ENCODE data around the gene HNRNPK. TPM values are rescaled to one million over a fixed set of nuclear protein-coding genes. Genes with fewer than 3 reads are reported as not detected.

Gene HNRNPK
- total and polyA plus RNA-seq, 2 of the 13 experiments (the other 11 are each of a cell fraction or from before 2014, with no cell fraction given) = 321 to 712 TPM

DNA sequence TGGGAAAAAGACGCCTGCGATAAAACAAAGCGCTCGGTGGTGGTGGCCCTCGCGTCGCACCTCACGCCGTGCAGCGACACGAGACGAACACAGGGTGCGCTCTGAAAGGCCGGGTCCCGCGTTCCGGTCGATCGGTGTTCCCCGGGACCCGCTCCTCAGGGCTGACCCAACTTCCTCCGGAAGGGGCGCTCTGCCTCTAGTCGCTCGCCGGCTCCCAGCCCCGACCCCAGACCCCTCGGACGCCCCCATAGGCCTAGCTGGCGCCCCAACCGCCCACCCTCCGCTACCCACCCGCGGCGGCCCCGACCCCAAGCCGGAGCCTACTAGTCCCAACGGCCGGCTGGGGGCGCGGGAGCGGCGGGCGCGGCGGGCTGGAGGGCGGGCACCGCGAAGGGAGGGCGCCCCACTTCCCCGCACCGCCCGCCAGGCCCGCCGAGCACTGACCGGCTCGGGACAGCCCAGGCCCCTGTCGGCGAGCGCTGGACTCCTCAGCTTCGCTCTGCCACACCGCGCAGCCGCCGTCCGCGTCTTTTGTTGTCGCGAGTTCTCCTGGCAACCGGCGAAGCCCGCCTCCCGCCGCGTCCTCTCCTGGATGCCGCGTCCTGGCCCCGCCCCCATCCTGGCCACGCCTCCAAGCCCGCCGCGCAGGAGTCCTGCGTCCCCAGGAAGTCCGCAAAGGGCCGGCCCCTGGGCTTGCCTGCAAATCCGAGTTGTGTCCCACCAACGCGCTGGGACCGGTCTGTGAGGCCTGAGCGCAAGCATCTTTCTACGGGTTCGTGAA is 58.9 kb downstream of the HNRNPK start, which contains the start of gene KIF27 (continued):
- TF ChIP-seq, protein P1, sequence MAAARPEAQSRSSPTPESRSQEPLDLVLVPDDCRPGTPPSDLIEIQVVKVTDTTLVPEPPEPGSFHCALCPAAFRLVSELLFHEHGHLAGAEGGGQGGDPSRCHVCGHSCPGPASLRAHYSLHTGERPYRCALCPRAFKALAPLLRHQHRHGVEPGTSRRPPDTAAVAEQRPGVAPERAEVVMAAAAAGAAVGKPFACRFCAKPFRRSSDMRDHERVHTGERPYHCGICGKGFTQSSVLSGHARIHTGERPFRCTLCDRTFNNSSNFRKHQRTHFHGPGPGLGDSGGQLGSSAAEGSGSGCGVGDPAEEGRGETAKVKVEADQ (CRISPR knock-in tag; IDR thresholded peaks at IDR 0.05; ENCODE audit: borderline replicate concordance) = peak; percentile 49; the same call in 1 of the 2 replicates
- no peak for TF ChIP-seq ZNF24 (IDR thresholded peaks at IDR 0.05)
- no peak for TF ChIP-seq ZNF777 (CRISPR knock-in tag; IDR thresholded peaks at IDR 0.05)
- TF ChIP-seq PTBP1 (IDR thresholded peaks at IDR 0.05; ENCODE audit: low read depth, low read length, poor library complexity, severe bottlenecking) = no peak
- TF ChIP-seq ZFP1 (CRISPR knock-in tag; IDR thresholded peaks at IDR 0.05) = no peak
- TF ChIP-seq, protein P2, sequence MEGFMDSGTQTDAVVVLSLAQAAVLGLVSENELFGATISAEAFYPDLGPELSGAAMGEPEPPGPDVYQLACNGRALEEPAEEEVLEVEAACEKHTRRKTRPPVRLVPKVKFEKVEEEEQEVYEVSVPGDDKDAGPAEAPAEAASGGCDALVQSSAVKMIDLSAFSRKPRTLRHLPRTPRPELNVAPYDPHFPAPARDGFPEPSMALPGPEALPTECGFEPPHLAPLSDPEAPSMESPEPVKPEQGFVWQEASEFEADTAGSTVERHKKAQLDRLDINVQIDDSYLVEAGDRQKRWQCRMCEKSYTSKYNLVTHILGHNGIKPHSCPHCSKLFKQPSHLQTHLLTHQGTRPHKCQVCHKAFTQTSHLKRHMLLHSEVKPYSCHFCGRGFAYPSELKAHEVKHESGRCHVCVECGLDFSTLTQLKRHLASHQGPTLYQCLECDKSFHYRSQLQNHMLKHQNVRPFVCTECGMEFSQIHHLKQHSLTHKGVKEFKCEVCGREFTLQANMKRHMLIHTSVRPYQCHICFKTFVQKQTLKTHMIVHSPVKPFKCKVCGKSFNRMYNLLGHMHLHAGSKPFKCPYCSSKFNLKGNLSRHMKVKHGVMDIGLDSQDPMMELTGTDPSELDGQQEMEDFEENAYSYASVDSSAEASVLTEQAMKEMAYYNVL (CRISPR knock-in tag; IDR thresholded peaks at IDR 0.05; ENCODE audit: borderline replicate concordance) = no peak; the same call in 1 of the 2 replicates
- TF ChIP-seq, protein P3, sequence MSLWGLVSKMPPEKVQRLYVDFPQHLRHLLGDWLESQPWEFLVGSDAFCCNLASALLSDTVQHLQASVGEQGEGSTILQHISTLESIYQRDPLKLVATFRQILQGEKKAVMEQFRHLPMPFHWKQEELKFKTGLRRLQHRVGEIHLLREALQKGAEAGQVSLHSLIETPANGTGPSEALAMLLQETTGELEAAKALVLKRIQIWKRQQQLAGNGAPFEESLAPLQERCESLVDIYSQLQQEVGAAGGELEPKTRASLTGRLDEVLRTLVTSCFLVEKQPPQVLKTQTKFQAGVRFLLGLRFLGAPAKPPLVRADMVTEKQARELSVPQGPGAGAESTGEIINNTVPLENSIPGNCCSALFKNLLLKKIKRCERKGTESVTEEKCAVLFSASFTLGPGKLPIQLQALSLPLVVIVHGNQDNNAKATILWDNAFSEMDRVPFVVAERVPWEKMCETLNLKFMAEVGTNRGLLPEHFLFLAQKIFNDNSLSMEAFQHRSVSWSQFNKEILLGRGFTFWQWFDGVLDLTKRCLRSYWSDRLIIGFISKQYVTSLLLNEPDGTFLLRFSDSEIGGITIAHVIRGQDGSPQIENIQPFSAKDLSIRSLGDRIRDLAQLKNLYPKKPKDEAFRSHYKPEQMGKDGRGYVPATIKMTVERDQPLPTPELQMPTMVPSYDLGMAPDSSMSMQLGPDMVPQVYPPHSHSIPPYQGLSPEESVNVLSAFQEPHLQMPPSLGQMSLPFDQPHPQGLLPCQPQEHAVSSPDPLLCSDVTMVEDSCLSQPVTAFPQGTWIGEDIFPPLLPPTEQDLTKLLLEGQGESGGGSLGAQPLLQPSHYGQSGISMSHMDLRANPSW (CRISPR knock-in tag; IDR thresholded peaks at IDR 0.05; ENCODE audit: borderline replicate concordance) = no peak
- no peak for TF ChIP-seq MIER3 (CRISPR knock-in tag; IDR thresholded peaks at IDR 0.05; ENCODE audit: borderline replicate concordance)
- TF ChIP-seq STAG1 (CRISPR knock-in tag; IDR thresholded peaks at IDR 0.05) = peak; percentile 34; the same call in 1 of the 2 replicates
- TF ChIP-seq CCDC6 (CRISPR knock-in tag; IDR thresholded peaks at IDR 0.05) = no peak
- no peak for TF ChIP-seq ZNF329 (CRISPR knock-in tag; IDR thresholded peaks at IDR 0.05; ENCODE audit: low read depth)
- no peak for TF ChIP-seq ZEB1 (IDR thresholded peaks at IDR 0.05; ENCODE audit: insufficient replicate concordance, low read depth)
- peak; percentile 79 for TF ChIP-seq PHF20 (CRISPR knock-in tag; IDR thresholded peaks at IDR 0.05)
- TF ChIP-seq CBX2 (IDR thresholded peaks at IDR 0.05; ENCODE audit: low read depth, low read length) = no peak
- no peak for TF ChIP-seq CBX2 (CRISPR knock-in tag; IDR thresholded peaks at IDR 0.05; ENCODE audit: low read depth)
- TF ChIP-seq, protein P4, sequence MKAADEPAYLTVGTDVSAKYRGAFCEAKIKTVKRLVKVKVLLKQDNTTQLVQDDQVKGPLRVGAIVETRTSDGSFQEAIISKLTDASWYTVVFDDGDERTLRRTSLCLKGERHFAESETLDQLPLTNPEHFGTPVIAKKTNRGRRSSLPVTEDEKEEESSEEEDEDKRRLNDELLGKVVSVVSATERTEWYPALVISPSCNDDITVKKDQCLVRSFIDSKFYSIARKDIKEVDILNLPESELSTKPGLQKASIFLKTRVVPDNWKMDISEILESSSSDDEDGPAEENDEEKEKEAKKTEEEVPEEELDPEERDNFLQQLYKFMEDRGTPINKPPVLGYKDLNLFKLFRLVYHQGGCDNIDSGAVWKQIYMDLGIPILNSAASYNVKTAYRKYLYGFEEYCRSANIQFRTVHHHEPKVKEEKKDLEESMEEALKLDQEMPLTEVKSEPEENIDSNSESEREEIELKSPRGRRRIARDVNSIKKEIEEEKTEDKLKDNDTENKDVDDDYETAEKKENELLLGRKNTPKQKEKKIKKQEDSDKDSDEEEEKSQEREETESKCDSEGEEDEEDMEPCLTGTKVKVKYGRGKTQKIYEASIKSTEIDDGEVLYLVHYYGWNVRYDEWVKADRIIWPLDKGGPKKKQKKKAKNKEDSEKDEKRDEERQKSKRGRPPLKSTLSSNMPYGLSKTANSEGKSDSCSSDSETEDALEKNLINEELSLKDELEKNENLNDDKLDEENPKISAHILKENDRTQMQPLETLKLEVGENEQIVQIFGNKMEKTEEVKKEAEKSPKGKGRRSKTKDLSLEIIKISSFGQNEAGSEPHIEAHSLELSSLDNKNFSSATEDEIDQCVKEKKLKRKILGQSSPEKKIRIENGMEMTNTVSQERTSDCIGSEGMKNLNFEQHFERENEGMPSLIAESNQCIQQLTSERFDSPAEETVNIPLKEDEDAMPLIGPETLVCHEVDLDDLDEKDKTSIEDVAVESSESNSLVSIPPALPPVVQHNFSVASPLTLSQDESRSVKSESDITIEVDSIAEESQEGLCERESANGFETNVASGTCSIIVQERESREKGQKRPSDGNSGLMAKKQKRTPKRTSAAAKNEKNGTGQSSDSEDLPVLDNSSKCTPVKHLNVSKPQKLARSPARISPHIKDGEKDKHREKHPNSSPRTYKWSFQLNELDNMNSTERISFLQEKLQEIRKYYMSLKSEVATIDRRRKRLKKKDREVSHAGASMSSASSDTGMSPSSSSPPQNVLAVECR (CRISPR knock-in tag; IDR thresholded peaks at IDR 0.05; ENCODE audit: borderline replicate concordance) = peak; percentile 72; the same call in 1 of the 2 replicates
- TF ChIP-seq ZNF326 (CRISPR knock-in tag; IDR thresholded peaks at IDR 0.05; ENCODE audit: borderline replicate concordance) = no peak
- TF ChIP-seq ZNF235 (CRISPR knock-in tag; IDR thresholded peaks at IDR 0.05; ENCODE audit: borderline replicate concordance) = no peak
- TF ChIP-seq YEATS2 (CRISPR knock-in tag; IDR thresholded peaks at IDR 0.05; ENCODE audit: borderline replicate concordance) = peak; percentile 56; the same call in 1 of the 2 replicates
- no peak for TF ChIP-seq NFATC3 (CRISPR knock-in tag; IDR thresholded peaks at IDR 0.05)

Data from HepG2 (cell line).